Measurements from ENCODE around the gene ASTN2.

GRCh38 chr9:116644091-116644688, 770.7 kb downstream of the ASTN2 start:
- TF ChIP-seq CTCF (IDR thresholded peaks at IDR 0.05): no peak
- no peak for TF ChIP-seq EP300 (IDR thresholded peaks at IDR 0.05)
